SK-N-SH (cell line): ENCODE data around the gene PCNT. TPM values are rescaled to one million over a fixed set of nuclear protein-coding genes. Genes with fewer than 3 reads are reported as not detected.
"Not testable (repeated sequence)": the region's sequence is repeated elsewhere in the genome, so short reads cannot be mapped to it uniquely, and the experiment has no call there.

Experiments used
- CTCF ChIA-PET: fragments of 300-600, 350-600 bp; formaldehyde crosslinking; extraction: SDS; loops from one replicate; lab custom pipeline; 2021; lab: Yijun Ruan, JAX
- POLR2A ChIA-PET: fragments of 350-600 bp; sonication (Branson Sonifier 250); formaldehyde crosslinking; extraction: SDS; loops from one replicate; lab custom pipeline; 2020; ENCODE audit warnings: antibody characterized with exemption, inconsistent platforms; lab: Yijun Ruan, JAX
- DNase-seq: peaks from one replicate; pipeline ENCODE4 v3.0.0; 2012
- H2AFZ ChIP-seq: fragments of 200-600 bp; sonication (generic); 2 replicates; pipeline ENCODE4 v1.8.1; 2016; ENCODE audit warnings: antibody characterized with exemption, mild to moderate bottlenecking, low read depth
- H3F3A ChIP-seq: fragments of 200-600 bp; sonication (generic); replicated peaks from 2 replicates; pipeline ENCODE3; 2016; ENCODE audit warnings: antibody characterized with exemption, mild to moderate bottlenecking; ENCODE audit not compliant: insufficient read depth
- H3K27ac ChIP-seq, 2 experiments: fragments of 200-500 bp in 1 of 2; fragments of 200-600 bp in 1 of 2; sonication (Bioruptor generic) in 1 of 2; sonication (generic), shearing (Covaris generic) in 1 of 2; 2 replicates each; pipeline versions ENCODE4 v1.5.1 to v1.6.1; 2014 to 2016; ENCODE audit warnings: low read depth in 2 of 2, inconsistent platforms in 1 of 2, low read length in 1 of 2, mild to moderate bottlenecking in 1 of 2, mixed read lengths in 1 of 2
- H3K27me3 ChIP-seq: fragments of 200-600 bp; sonication (generic), shearing (Covaris generic); 2 replicates; pipeline ENCODE4 v1.6.1; 2016; ENCODE audit warnings: mixed run types; ENCODE audit not compliant: insufficient read depth
- H3K36me3 ChIP-seq, 2 experiments: fragments of 200-500 bp in 1 of 2; fragments of 200-600 bp in 1 of 2; sonication (Bioruptor generic) in 1 of 2; sonication (generic) in 1 of 2; replicated peaks in 1 of 2; 2 replicates each; pipeline versions ENCODE3 to v1.5.1; 2014 to 2016; ENCODE audit warnings: low read length in 1 of 2, mild to moderate bottlenecking in 1 of 2; ENCODE audit not compliant: insufficient read depth in 2 of 2, control insufficient read depth in 1 of 2
- H3K4me1 ChIP-seq, 2 experiments: fragments of 200-500 bp in 1 of 2; fragments of 200-600 bp in 1 of 2; sonication (Bioruptor generic) in 1 of 2; sonication (generic), shearing (Covaris generic) in 1 of 2; 2 replicates each; pipeline versions ENCODE4 v1.5.1 to v1.6.1; 2014 to 2016; ENCODE audit warnings: low read depth in 1 of 2, low read length in 1 of 2, mixed run types in 1 of 2; ENCODE audit not compliant: insufficient read depth in 2 of 2, control insufficient read depth in 1 of 2
- H3K4me2 ChIP-seq: fragments of 200-600 bp; sonication (generic), shearing (Covaris generic); 2 replicates; pipeline ENCODE4 v1.6.1; 2017; ENCODE audit warnings: mixed run types
- H3K4me3 ChIP-seq, 2 experiments: fragments of 200-500 bp in 1 of 2; fragments of 200-600 bp in 1 of 2; sonication (Bioruptor generic) in 1 of 2; sonication (generic), shearing (Covaris generic) in 1 of 2; 2 replicates each; pipeline versions ENCODE4 v1.5.1 to v1.8.1; 2014 to 2016; ENCODE audit warnings: low read depth in 2 of 2, inconsistent platforms in 1 of 2, low read length in 1 of 2, mild to moderate bottlenecking in 1 of 2, mixed read lengths in 1 of 2, moderate library complexity in 1 of 2
- H3K79me2 ChIP-seq: fragments of 200-600 bp; sonication (generic); 2 replicates; pipeline ENCODE4 v1.8.1; 2017; ENCODE audit warnings: mild to moderate bottlenecking; ENCODE audit not compliant: insufficient read depth
- H3K9ac ChIP-seq: fragments of 200-600 bp; sonication (generic); 2 replicates; pipeline ENCODE4 v1.6.1; 2017; ENCODE audit warnings: mixed run types
- H3K9me2 ChIP-seq: fragments of 200-600 bp; sonication (generic); 2 replicates; pipeline ENCODE4 v1.6.1; 2017; ENCODE audit warnings: mixed run types
- H3K9me3 ChIP-seq: fragments of 200-600 bp; sonication (generic); 2 replicates; pipeline ENCODE4 v1.6.1; 2017; ENCODE audit warnings: mixed run types, mild to moderate bottlenecking, moderate library complexity
- H4K20me1 ChIP-seq: fragments of 200-600 bp; sonication (generic); 2 replicates; pipeline ENCODE4 v1.6.1; 2017; ENCODE audit warnings: mild to moderate bottlenecking, mixed run types; ENCODE audit not compliant: insufficient read depth
- EP300 ChIP-seq, 2 experiments: IDR thresholded peaks; 2 replicates each; pipeline versions ENCODE4 v1.4.0 to v1.6.1; 2012; ENCODE audit warnings: borderline replicate concordance in 1 of 2, low read depth in 1 of 2, low read length in 1 of 2
- JUND ChIP-seq: IDR thresholded peaks from 2 replicates; pipeline ENCODE4 v1.4.0; 2012
- NRF1 ChIP-seq: IDR thresholded peaks from 2 replicates; pipeline ENCODE4 v1.6.1; 2012; ENCODE audit warnings: low read depth, mild to moderate bottlenecking, low read length
- RCOR1 ChIP-seq: fragments of 150-350 bp; IDR thresholded peaks from 2 replicates; pipeline ENCODE4 v1.6.1; 2017; ENCODE audit warnings: antibody characterized with exemption, low read length
- YY1 ChIP-seq: IDR thresholded peaks from 2 replicates; pipeline ENCODE4 v1.4.0; 2012; ENCODE audit warnings: low read depth, mild to moderate bottlenecking
- WGBS: methylation state at CpG from one replicate; pipeline ENCODE4 v1.1.6; 2017; ENCODE audit warnings: low lambda C conversion rate; 5-methylcytosine and 5-hydroxymethylcytosine counted together
- polyA plus RNA-seq, 3 experiments: library from polyadenylated mRNA; depleted of rRNA; stranded (reverse); fragments of >200 nt; gene quantifications; 2 replicates each; pipeline ENCODE4 v1.2.3, GENCODE V29; 2012
- TF ChIP-seq, protein P1 (sequence below): fragments of 150-350 bp; IDR thresholded peaks from 2 replicates; pipeline ENCODE4 v1.6.1; 2017; ENCODE audit warnings: antibody characterized with exemption, low read length, low read depth, borderline replicate concordance

The PCNT gene
- polyA plus RNA-seq, 1 of the 3 experiments (the other 2 are of a cell fraction), result 15.7 TPM

- TF ChIP-seq RCOR1, result no peak
- no peaks in the 10 kb centered on the region for H3K9me2 ChIP-seq
- no peaks in the 10 kb centered on the region for H3K9me3 ChIP-seq
- H2AFZ ChIP-seq, result no peak overlapping the region
- ChIA-PET CTCF (no interaction called here), POLR2A (no interaction called here)
- 98% methylated on average over 13 of the region's 21 CpGs for WGBS
- no peak overlapping the region for H3K4me3 ChIP-seq
- H3K79me2 ChIP-seq, result no peaks in the 10 kb centered on the region
- no peaks in the 10 kb centered on the region for H3K27me3 ChIP-seq
- no peaks in the 10 kb centered on the region for H3F3A ChIP-seq
- peaks cover 4 to 51% of the 10 kb centered on the region in 2 experiments for H3K36me3 ChIP-seq
- H4K20me1 ChIP-seq, result no peaks in the 10 kb centered on the region
- no peak overlapping the region for H3K4me2 ChIP-seq
- no peak overlapping the region for H3K9ac ChIP-seq
- H3K4me1 ChIP-seq, result no peaks in the 10 kb centered on the region
- DNase-seq, result no peak
- no peak overlapping the region for H3K27ac ChIP-seq
These were observed 107.5 kb downstream of the PCNT start for GRCh38 chr21:46431448-46431847.

DNA sequence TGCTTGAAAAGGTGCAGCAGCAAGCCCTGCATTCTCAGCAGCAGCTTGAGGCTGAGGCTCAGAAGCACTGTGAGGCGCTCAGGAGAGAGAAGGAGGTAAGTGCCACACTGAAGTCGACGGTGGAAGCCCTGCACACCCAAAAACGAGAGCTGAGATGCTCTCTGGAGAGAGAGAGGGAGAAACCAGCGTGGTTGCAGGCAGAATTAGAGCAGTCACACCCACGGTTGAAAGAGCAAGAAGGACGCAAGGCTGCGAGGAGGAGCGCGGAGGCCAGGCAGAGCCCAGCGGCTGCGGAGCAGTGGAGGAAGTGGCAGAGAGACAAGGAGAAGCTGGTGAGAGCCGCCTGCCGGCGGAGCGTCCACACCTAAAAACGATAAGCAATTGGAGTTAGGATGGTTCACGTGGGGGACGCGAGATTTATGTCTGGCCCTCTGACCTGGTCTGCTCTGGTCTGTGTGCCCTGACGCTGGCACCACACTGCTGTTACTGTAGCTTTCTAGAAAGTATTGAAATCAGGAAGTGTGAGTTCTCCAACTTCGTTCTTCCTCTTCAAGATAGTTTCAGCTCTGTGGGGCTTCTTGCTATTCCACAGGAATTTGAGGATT lies 108.0 kb downstream of the PCNT start:
- H3K36me3 ChIP-seq, result peaks cover 8 to 49% of the 10 kb centered on the region in 2 experiments
- H3K4me2 ChIP-seq, result no peak overlapping the region
- WGBS, result 91% methylated on average over 22 of the region's 22 CpGs
- H3K79me2 ChIP-seq, result no peaks in the 10 kb centered on the region
- no peaks in the 10 kb centered on the region for H3K4me1 ChIP-seq
- H2AFZ ChIP-seq, result no peak overlapping the region
- ChIA-PET CTCF (no interaction called here), POLR2A (no interaction called here)
- no peak overlapping the region for H3K4me3 ChIP-seq
- no peak overlapping the region for H3K27ac ChIP-seq
- no peaks in the 10 kb centered on the region for H3K9me3 ChIP-seq
- no peak for TF ChIP-seq EP300 (IDR thresholded peaks at IDR 0.05; ENCODE audit: borderline replicate concordance in 1 of 2, low read depth in 1 of 2, low read length in 1 of 2)
- TF ChIP-seq YY1, result no peak
- TF ChIP-seq, protein P1, sequence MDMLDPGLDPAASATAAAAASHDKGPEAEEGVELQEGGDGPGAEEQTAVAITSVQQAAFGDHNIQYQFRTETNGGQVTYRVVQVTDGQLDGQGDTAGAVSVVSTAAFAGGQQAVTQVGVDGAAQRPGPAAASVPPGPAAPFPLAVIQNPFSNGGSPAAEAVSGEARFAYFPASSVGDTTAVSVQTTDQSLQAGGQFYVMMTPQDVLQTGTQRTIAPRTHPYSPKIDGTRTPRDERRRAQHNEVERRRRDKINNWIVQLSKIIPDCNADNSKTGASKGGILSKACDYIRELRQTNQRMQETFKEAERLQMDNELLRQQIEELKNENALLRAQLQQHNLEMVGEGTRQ, result no peak
- TF ChIP-seq JUND, result no peak
- TF ChIP-seq NRF1, result no peak
- no peak overlapping the region for H3K9ac ChIP-seq
- no peaks in the 10 kb centered on the region for H3F3A ChIP-seq
- H4K20me1 ChIP-seq, result no peaks in the 10 kb centered on the region
- no peak for DNase-seq
- H3K27me3 ChIP-seq, result no peaks in the 10 kb centered on the region
- H3K9me2 ChIP-seq, result no peaks in the 10 kb centered on the region

- H3K9ac ChIP-seq, H3K79me2 ChIP-seq, H3K9me3 ChIP-seq, CTCF ChIA-PET, POLR2A ChIA-PET, H3F3A ChIP-seq, H3K4me1 ChIP-seq, H3K4me3 ChIP-seq, H3K27me3 ChIP-seq, H2AFZ ChIP-seq, DNase-seq, H4K20me1 ChIP-seq, H3K27ac ChIP-seq, H3K4me2 ChIP-seq, H3K9me2 ChIP-seq: not testable (repeated sequence)
- WGBS, result 96% methylated on average over 11 of the region's 11 CpGs
- H3K36me3 ChIP-seq, result peaks cover 8 to 47% of the 10 kb centered on the region in 2 experiments
These were observed 109.2 kb downstream of the PCNT start for GRCh38 chr21:46433116-46433515.
